ENCODE results near the gene HES7.

- peak; percentile 88 for TF ChIP-seq CTCF (IDR thresholded peaks at IDR 0.05)
- TF ChIP-seq MAX (IDR thresholded peaks at IDR 0.05), result no peak
- no peak for TF ChIP-seq BHLHE40 (IDR thresholded peaks at IDR 0.05; ENCODE audit: low read depth, low read length)
- no peak for TF ChIP-seq POLR2A (IDR thresholded peaks at IDR 0.05; ENCODE audit: low read length)
- TF ChIP-seq CHD4 (IDR thresholded peaks at IDR 0.05; ENCODE audit: borderline replicate concordance), result no peak
- no peak for TF ChIP-seq PBX3 (IDR thresholded peaks at IDR 0.05)
- no peak for TF ChIP-seq KDM1A (IDR thresholded peaks at IDR 0.05; ENCODE audit: low read depth)
- TF ChIP-seq CBX2 (IDR thresholded peaks at IDR 0.05; ENCODE audit: borderline replicate concordance, low read depth), result no peak
- peak; percentile 70 to 77 for TF ChIP-seq RAD21 (conservative IDR thresholded peaks at IDR 0.05 in 1 of 2, IDR thresholded peaks at IDR 0.05 in 1 of 2)
- no peak for TF ChIP-seq EP300 (IDR thresholded peaks at IDR 0.05)
- TF ChIP-seq ESRRA (IDR thresholded peaks at IDR 0.05; ENCODE audit: borderline replicate concordance, low read length), result no peak
Observed at GRCh38 chr17:8109661-8110455, 14.0 kb downstream of the HES7 start.

All from A549 (cell line).